HG02678 (cell line): Measurements from ENCODE around the gene FFAR4.
"Not testable (repeated sequence)": the region's sequence is repeated elsewhere in the genome, so short reads cannot be mapped to it uniquely, and the experiment has no call there.

Experiments used
- ATAC-seq: cut with Tn5 transposase; IDR thresholded peaks from one replicate; pipeline ENCODE4 v1.9.1; 2021; ENCODE audit warnings: mild to moderate bottlenecking, moderate library complexity; ENCODE audit not compliant: unreplicated experiment

The FFAR4 gene

DNA sequence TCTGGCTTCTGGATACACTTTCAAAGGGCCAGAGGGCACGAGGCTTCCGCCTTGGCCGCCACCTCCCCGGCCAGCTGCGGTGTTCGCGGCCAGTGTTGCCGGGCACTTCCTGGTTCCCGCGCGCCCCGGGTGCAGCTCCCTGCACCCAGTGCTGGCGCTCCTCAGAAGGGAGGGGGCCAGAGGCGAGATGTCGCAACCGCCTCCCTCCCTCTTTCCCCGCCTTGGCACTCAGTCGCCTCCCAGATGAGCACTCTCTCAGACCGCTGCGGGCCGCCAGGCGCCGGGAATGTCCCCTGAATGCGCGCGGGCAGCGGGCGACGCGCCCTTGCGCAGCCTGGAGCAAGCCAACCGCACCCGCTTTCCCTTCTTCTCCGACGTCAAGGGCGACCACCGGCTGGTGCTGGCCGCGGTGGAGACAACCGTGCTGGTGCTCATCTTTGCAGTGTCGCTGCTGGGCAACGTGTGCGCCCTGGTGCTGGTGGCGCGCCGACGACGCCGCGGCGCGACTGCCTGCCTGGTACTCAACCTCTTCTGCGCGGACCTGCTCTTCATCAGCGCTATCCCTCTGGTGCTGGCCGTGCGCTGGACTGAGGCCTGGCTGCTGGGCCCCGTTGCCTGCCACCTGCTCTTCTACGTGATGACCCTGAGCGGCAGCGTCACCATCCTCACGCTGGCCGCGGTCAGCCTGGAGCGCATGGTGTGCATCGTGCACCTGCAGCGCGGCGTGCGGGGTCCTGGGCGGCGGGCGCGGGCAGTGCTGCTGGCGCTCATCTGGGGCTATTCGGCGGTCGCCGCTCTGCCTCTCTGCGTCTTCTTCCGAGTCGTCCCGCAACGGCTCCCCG is at the start of gene FFAR4:
FFAR4 (plus strand) TSS at position 231 of the 842 bp plus-strand sequence; CDS start at position 287, 56 bp downstream.
- no peak for ATAC-seq

DNA sequence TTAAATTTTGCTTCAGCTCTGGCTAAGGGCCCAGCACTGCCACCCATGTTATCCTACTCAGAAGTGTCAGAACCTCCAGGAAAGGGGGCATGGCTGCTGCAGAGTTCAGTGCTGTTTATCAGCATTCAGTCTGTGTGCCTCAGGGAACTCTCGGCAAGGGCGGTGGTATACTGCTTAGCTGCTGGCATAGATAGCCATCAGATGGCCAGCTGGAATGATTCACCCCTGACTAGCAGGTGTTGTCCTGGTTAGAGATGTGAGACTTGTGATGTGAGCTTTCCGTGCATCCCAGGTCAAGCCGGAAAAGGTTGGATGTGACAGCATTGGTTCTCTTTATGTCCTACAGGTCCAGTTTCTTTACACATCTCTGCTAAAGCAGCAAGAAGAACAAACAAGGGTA is 47.9 kb upstream of the FFAR4 start:
- ATAC-seq, result no peak

DNA sequence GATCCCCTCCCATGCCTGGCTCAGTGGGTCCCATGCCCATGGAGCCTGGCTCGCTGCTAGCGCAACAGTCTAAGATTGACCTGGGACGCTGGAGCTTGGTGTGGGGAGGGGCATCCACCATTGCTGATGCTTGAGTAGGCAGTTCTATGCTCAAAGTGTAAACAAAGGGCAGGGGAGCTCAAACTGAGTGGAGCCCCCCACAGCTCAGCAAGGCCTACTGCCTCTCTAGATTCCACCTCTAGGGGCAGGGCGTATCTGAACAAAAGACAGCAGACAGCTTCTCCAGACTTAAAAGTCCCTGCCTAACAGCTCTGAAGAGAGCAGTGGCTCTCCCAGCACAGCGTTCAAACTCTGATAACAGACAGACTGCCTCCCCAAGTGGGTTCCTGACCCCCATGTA is 31.2 kb upstream of the FFAR4 start:
- ATAC-seq, result no peak

DNA sequence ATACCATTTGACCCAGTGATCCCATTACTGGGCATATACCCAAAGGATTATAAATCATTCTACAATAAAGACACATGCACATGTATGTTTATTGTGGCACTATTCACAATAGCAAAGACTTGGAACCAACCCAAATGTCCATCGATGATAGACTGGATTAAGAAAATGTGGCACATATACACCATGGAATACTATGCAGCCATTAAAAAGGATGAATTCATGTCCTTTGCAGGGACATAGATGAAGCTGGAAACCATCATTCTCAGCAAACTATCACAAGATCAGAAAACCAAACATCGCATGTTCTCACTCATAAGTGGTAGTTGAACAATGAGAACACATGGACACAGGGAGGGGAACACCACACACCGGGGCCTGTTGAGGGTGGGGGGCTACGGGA is 25.6 kb upstream of the FFAR4 start:
- not testable (repeated sequence) for ATAC-seq

DNA sequence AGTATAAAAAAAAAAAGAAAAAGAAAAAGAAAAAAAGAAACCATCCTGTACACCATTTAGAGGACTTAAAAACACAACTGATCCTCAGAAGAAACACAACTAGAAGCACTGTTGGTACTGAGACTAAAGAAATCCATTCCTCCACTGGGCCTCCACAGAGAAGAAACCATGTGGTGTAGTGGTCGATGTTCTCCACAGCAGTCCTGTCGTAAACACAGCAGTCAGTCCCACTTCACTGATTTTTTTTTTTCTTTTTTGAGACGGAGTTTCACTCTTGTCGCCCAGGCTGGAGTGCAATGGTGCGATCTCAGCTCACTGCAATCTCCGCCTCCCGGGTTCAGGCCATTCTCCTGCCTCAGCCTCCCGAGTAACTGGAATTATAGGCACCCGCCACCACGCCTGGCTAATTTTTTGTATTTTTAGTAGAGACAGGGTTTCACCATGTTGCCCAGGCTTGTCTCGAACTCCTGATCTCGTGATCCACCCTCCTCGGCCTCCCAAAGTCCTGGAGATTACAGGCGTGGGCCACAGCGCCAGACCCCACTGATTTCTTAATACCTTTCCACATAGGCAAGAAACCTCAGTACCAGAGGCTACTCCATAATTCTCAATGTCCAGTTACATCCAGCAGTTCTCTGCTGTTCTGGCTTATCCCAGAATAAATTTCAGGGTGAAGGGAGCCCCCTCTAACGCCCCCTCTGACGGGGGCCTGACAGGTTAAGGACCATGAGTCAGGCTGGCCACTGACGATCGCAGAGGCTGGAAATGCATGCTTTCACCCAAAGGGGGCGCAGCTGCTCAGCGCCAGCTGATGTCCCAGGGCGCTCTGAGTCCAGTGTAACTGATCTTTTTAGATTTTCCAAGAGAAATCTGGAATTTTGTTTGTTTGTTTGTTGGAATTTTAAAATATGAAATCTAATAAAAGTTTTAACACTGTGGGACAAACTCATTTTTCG is 24.8 kb upstream of the FFAR4 start:
- ATAC-seq, result no peak

DNA sequence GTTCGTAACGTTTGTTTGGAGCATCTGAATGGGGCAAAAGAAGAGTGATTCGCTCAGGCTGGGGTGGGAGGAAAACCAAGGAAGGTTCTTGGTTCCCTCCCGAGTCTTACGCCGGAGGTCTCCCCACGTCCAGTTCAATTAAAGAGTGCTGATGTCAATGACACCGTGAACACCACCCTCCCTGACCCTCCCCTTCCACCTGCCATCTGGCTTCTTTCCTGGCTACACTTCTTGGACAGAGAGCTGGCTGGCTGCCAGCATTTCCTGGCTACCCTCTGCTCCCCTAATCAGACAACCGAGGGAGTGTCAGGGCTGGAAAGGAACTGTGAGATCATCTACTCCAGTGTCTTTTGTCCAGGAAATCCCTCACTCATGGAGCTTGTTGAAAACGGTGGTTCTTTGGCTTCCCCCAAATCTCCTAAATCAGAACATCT is 24.1 kb upstream of the FFAR4 start:
- no peak for ATAC-seq

DNA sequence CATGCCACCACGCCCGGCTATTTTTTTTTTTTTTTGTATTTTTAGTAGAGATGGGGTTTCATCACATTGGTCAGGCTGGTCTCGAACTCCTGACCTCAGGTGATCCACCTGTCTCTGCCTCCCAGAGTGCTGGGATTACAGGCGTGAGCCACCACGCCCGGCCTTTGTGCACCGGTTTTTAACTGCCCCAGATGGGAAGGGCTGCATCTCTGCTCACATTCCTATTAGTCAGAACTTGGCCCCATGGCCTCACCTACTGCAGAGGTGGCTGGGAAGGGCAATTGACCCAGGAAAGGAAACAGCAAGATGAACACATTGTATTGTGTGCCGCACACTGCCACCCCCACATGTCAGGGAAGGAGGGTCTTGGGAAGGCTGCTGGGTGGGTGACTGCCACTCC is 19.5 kb upstream of the FFAR4 start:
- ATAC-seq, result not testable (repeated sequence)

DNA sequence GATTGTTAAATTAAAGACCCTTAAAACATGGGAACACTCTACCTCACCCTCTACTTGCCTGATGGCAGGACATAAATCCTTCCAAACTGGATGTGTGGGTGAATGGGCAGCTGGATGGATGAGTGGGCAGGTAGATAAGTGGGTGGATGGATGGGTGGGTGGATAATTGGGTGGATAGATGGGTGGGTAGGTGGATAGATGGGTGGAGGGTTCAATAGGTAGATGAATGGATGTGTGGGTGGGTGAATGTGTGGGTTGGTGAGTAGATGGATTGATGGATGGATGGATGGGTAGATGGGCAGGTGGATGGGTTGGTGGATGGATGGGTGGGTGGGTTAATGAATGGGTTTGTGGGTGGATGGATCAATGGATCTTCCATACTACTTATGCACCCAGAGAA is 18.9 kb upstream of the FFAR4 start:
- ATAC-seq, result no peak

DNA sequence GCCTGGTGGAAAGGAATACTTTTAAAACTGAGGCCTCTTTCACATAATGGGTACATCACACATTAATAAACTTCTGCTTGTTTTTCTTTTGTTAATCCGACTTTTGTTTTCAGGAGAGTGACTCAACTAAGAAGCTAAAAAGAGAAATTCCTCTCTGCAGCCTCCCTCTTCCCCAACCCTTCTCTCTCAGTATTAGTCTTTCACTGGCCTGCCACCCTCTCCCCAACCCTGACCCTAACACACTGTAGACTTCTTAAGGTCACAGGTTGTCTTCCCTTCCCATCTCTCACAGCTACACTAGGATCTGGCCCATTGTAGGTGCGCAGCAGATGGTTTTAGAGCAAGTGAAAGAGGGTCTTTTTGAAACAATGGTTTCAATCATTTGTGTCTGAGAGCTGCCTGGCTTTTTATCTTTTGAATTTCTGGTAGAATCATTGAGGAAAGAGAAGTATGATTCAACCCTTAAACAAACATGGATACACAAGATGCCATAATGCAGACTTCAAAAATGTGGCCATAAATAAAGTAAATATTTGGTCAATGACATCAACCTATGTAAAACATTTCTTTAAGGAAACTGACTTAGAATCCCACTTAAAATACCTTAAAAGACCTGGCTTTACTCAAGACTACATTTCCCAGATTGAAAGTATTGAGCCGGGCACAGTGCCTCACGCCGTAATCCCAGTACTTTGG is 17.9 kb upstream of the FFAR4 start:
- no peak for ATAC-seq

DNA sequence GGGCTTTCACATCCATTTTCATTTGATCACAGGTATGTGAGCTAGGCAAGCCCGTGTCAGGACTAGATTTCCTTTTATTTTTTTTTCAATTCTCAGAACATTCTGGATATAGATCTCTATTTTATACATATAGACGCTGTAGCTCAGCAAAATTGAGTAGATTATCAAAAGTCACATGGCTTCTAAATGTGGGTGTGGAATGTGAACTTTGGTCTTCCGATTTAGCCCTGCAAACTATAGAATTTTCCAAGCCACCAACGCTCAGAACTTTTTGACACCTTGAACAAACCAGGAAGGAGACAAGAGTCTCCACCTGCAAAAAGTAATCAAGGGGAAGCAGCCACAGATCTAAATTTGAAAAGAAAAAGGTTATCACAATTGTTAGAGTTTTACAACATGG is 15.9 kb upstream of the FFAR4 start:
- ATAC-seq, result no peak

DNA sequence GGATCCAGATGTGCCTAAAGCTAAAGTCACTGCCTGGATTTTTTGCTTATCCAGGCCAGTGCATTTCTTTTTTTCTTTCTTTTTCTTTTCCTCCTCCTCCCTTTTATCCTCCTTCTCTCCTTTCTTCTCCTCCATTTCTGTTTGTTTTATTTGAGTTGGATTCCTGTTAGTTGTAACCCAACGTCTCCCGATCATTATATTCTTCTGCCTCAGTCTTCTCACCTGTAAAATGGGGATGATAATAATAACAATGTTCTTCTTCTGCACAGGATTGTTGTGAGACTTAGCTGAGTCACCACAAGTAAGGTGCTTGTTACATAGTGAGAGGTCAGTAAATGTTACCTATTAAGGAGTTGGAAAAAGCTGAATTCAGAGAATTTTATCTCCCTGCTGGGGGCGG is 13.7 kb upstream of the FFAR4 start:
- ATAC-seq, result no peak

DNA sequence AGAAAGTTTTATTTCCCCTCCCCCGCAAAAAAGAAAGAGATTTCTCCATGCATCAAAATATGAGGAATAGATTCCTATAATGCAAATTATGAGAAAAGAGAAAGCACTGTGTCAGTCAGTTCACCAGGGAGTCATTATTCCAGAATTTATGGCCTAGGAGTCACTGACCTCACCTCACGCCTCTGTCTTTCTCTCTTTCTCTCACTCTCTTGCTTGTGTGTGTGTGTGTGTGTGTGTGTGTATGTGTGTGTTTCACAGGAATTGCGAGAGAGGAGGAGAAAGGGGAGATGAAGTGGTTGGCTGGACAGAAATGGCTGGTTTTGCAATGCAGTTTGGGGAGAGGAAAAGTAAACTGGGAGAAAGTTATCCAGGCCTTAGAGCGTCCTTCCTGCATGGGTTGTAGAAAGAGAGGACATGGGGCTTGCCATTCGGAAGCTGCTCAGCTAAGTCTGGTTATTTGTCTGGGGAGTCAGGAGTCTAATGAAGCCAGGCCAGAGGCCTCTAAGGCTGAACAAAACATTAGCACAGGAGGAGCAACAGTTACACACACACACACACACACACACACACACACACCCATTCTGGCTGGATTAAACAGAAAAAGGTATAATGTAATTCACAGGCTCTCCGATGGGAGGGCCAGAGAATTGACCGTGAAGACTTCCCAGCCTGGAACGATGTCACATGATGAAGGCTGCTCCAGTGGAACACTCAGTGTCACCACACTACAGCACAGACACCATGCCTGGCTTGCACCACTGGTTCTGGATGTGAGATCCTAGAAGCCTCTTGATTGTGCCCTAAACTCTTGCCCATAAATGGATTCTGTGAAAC is 12.8 kb upstream of the FFAR4 start:
- ATAC-seq, result no peak

DNA sequence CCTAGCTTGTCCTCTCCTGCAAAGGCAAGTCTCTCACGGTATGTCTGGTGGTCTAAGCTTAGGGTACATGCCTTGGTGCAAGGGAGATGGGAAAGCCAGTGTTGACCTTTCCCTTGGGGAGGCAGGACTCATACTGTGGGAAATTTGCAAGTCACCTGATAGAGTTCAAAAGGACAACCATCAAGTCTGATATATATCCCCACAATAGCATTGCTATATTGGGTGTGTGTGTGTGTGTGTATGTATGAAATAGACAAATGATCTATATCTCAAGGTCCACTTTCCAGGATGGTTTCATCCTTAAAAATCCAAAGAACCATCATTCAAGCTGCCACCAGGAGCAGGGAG is 12.2 kb upstream of the FFAR4 start:
- ATAC-seq, result no peak

DNA sequence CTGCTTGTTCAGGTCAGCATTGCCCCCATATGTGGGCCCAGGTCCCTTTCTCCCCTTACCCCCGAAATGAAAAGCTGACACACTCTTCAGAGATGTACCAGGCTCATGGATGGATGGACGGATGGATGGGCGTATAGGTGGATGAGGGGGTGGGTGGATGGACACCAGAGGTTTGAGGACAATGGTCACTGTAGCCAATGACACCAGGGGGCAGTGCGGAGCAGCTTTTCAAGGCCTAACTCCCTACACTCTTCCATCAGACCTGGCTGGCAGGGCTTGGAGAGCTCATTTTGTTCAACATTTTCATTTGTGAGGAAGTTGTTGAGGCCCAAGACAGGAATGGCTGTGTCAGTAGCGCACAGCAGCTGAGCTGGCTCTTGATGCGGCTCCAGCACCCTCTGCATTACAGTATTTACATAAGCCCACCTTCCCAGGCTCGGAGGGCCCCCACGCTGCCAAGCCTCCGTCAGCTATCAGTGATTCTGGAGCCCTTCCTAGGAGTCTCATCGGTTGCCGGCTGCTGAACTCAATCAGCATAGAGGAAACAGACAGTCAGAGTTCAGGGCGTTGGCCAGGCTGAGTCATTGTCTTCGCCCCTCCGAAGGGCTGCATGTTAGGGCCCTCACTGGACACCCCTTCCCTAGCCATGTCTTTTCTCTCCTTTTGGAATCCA is 11.6 kb upstream of the FFAR4 start:
- peak; percentile 65 for ATAC-seq

DNA sequence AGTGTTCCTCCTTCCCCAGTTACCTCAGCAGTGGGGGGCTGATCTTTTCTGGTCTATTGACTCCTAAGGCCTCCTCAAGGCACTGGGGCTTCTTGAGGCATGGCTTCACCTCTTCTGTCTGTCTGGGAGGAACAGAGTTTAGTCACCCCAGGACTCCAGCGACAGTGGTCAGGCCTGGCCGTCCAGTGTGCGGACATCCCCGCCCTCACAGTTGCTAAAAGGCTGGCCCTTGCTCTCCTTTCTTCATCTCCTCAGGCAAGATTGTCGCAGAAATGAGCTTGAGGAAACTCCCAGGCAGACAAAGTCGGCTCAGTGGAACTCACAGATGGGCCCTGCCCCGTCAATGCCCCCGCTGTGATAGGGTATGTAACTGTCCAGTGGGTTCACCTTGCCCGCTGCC is 7.0 kb upstream of the FFAR4 start:
- ATAC-seq, result no peak

DNA sequence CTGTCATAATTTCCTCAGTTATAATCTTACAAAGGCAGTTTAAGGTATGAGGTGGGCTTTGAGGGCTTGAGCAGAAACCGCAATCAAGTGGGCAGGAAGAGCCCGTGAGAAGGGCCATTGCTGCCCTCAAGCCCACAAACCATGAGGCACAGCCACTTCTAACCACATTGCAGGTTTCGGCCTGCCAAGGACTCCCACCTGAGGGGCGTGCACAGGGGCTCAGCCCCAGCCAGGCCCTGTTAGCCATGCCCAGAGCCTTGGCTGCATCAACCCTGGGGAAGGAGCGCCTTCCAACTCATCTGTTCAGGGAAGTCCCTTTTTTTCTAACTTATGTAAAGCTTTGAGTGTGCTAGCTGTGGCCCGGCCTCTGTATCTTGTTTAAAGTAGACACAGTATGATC is 5.9 kb upstream of the FFAR4 start:
- ATAC-seq, result no peak

DNA sequence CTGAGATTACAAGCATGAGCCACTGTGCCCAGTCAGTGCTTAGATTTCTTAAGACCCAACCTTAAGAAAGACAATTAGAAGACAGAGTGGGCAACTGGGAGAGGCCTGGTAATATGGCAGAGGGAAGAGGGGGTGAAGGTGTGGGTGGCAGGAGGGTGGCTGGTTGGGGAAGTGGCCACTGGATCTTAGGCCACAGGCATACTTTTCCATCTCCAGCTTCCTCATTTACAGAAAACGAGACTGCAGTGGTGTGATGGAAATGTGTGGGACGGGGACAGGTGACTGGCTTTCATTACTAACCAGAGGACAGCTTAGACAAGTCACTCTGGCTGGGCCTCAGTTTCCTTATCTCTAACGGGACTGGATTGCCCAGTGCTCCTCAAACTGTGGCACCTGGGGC is 1.0 kb upstream of the FFAR4 start:
- ATAC-seq, result no peak

DNA sequence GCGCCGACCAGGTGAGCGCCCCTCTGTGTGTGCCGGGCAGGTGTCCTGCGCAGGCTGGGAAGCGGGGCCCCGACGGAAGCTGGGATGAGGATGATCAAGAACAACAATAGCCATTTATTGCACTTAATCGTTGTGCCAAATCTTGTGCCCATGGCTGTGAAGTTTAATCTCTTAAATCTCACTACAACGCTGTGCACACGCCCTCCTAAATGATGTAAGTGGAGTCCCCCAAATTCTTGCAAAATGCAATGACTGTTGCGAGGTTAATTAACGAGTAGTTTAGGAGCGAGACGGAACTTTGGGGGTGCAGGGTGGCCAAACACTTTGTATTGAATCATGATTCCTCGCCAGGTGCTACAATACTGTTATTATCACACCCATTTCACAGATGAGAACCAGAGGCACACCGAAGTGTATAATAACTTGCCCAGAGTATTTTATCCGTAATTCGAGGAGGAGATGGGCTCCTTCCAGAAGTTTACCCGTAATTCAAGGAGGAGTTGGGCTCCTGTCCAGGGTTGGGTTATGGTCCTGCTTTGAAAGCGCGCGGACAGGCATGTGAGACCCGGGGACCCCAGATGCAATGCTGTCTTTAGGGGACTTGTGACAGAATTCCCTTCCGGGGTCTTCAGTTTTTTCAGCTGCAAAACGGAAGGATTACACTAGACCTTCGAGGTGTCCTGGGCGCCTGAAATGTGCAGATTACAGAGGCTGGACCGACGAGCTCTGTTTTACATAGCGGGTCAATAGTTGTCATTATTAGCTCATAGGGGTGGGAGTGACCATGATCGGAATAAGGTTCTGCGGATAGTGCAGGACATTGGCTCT is 1.0 kb downstream of the FFAR4 start:
- ATAC-seq, result no peak

DNA sequence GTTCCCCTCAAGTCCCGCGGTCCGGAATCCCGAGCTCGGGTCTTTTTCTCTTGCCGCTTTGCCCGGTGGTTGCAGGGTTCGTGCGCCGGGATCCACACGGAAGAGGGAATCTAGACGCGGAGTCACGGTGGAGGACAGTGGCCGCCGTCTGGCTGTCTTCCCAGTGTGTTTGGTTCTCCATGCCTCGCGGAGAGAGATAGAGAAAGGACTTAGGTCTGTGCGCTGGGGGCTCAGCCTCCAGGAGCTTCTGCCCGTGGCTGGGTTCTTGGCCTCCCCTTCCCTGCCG is 1.6 kb downstream of the FFAR4 start:
- no peak for ATAC-seq
